ENCODE data around the gene TPMT. TPM values are rescaled to one million over a fixed set of nuclear protein-coding genes. Genes with fewer than 3 reads are reported as not detected.

The TPMT gene
- total RNA-seq, 1 experiment from 2014 or later: 11.0 TPM

DNA sequence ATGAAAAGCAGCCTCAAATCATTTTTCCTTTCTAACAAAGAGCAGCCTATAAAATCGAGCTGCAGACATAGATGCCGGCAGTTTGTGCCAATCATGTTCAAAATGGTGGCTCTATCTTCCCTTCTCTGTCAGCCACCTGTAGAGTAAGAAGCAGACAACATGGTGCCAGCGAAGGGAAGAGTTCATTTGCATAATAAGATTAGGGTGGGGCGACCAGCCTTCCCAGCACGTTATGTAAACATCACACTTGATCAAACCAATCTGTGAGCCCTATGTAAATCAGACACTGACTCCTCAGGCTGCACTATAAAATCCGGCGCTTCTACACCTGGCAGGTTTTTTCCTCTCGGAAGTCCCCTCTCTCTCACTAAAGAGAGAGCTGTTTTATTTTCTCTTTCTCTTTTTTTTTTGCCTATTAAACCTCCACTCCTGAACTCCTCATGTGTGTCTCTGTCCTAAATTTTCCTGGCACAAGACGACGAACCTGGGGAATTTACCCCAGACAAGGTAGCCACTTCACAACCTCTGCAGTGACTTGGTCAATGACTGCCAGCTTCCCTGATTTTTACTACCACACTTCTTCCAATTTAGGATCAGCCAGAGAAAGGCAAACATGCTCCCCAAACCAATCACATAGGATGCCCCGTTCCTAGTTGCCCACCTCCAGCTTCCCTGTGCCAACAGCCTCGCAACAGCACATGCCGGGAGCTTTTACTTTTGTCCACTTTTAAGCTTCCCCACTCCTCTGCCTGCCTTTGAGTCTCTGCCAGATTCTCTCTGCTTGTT, 12.9 kb downstream of the TPMT start:
- Mint-ChIP-seq H3K36me3 (ENCODE audit: insufficient read depth, unreplicated experiment) (no peaks in the 10 kb centered on the region), H3K4me3 (ENCODE audit: unreplicated experiment) (no peak overlapping the region), H3K4me1 (ENCODE audit: low read depth, unreplicated experiment) (no peaks in the 10 kb centered on the region), H3K27ac (ENCODE audit: unreplicated experiment) (no peak overlapping the region), H3K27me3 (ENCODE audit: insufficient read depth, unreplicated experiment) (no peaks in the 10 kb centered on the region), H3K9me3 (ENCODE audit: unreplicated experiment) (no peaks in the 10 kb centered on the region)
- TF ChIP-seq, protein P1, sequence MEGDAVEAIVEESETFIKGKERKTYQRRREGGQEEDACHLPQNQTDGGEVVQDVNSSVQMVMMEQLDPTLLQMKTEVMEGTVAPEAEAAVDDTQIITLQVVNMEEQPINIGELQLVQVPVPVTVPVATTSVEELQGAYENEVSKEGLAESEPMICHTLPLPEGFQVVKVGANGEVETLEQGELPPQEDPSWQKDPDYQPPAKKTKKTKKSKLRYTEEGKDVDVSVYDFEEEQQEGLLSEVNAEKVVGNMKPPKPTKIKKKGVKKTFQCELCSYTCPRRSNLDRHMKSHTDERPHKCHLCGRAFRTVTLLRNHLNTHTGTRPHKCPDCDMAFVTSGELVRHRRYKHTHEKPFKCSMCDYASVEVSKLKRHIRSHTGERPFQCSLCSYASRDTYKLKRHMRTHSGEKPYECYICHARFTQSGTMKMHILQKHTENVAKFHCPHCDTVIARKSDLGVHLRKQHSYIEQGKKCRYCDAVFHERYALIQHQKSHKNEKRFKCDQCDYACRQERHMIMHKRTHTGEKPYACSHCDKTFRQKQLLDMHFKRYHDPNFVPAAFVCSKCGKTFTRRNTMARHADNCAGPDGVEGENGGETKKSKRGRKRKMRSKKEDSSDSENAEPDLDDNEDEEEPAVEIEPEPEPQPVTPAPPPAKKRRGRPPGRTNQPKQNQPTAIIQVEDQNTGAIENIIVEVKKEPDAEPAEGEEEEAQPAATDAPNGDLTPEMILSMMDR (IDR thresholded peaks at IDR 0.05; ENCODE audit: insufficient read depth in 1 of 2, low read depth in 1 of 2, low read length in 1 of 2, severe bottlenecking in 1 of 2, unreplicated experiment in 1 of 2): no peak
- Histone ChIP-seq H3K4me1 (no peaks in the 10 kb centered on the region), H3K36me3 (ENCODE audit: control insufficient read depth, insufficient read depth, low read length) (no peaks in the 10 kb centered on the region), H3K9me3 (no peaks in the 10 kb centered on the region), H3K27me3 (replicated peaks; ENCODE audit: control insufficient read depth, insufficient read depth, low read length) (no peaks in the 10 kb centered on the region), H3K4me3 (ENCODE audit: low read depth, low read length) (no peak overlapping the region)
- ChIA-PET CTCF (interaction anchor here (0.7 kb wide), 1 partner anchor 130 kb away, joined by 3 read pairs; no protein-coding TSS in a partner anchor), POLR2A (interaction anchor here (0.6 kb wide), 1 partner anchor 13 kb away, joined by 3 read pairs; no protein-coding TSS in a partner anchor)
- no TSS peak for BruUV-seq (replicated peaks)
- no peak for DNase-seq
- intact Hi-C loops (cut with micrococcal nuclease; ENCODE audit: unreplicated experiment): no loop called here

DNA sequence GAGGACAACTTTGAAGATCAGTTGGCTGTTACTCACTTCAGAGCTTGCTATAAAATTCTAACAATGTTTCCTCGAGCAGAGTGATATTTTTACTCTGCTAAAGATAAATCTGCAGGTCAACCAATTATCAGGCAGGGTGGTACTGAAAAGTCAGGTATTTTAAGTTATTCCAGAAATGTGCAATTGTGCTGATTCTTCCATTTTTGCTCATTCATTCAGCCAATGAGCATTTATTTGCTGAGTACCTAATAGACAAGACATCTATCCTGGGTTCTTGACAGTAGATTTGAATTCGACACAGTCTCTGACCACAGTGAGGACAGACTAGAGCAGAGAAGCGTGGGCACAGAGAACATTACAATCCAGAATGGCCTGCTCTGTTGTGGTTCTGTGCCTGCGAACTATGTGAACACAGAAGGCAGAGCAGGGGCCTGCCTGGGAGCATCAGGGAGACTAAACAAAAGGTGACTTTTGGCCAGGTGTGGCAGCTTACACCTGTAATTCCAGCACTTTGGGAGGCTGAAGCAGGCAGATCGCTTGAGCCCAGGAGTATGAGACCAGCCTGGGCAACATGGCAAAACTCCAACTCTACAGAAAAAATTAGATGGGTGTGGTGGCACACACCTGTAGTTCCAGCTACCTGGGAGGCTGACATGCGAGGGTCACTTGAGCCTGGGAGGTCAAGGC, 14.8 kb downstream of the TPMT start:
- Mint-ChIP-seq H3K4me1 (ENCODE audit: low read depth, unreplicated experiment) (no peaks in the 10 kb centered on the region), H3K9me3 (ENCODE audit: unreplicated experiment) (no peaks in the 10 kb centered on the region), H3K4me3 (ENCODE audit: unreplicated experiment) (no peak overlapping the region), H3K27ac (ENCODE audit: unreplicated experiment) (no peak overlapping the region), H3K36me3 (ENCODE audit: insufficient read depth, unreplicated experiment) (no peaks in the 10 kb centered on the region), H3K27me3 (ENCODE audit: insufficient read depth, unreplicated experiment) (no peaks in the 10 kb centered on the region)
- no peaks in the 10 kb centered on the region for H3K36me3 ChIP-seq (ENCODE audit: control insufficient read depth, insufficient read depth, low read length)
- H3K4me1 ChIP-seq: no peaks in the 10 kb centered on the region
- DNase-seq: no peak
- TF ChIP-seq, protein P1 (IDR thresholded peaks at IDR 0.05; ENCODE audit: insufficient read depth in 1 of 2, low read depth in 1 of 2, low read length in 1 of 2, severe bottlenecking in 1 of 2, unreplicated experiment in 1 of 2): no peak
- ChIA-PET POLR2A (interaction anchor here (0.5 kb wide), 1 partner anchor 186 kb away, joined by 3 read pairs; no protein-coding TSS in a partner anchor), CTCF (no interaction called here)
- BruUV-seq (replicated peaks): no TSS peak
- no peak overlapping the region for H3K4me3 ChIP-seq (ENCODE audit: low read depth, low read length)
- no peaks in the 10 kb centered on the region for H3K9me3 ChIP-seq
- H3K27me3 ChIP-seq (replicated peaks; ENCODE audit: control insufficient read depth, insufficient read depth, low read length): no peaks in the 10 kb centered on the region
- intact Hi-C loops (cut with micrococcal nuclease; ENCODE audit: unreplicated experiment): no loop called here

DNA sequence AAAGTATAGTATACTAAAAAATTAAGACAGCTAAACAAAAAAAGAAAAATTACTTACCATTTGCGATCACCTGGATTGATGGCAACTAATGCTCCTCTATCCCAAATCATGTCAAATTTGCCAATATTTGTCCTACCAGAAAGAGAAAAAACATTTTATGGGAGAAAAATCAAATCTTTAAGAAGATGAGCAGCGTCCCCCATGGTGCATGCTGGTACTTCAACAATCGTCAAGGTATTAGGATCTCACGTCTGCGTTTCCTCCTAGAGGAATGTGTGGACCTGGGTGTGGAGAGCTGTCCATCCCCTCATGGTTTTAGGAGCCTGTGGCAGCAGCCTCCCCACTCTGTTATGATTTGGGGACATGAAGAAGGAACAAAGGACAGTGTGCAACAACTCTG, 16.0 kb downstream of the TPMT start:
- intact Hi-C loops (cut with micrococcal nuclease; ENCODE audit: unreplicated experiment): no loop called here
- no peaks in the 10 kb centered on the region for H3K9me3 Mint-ChIP-seq (ENCODE audit: unreplicated experiment)
- H3K36me3 Mint-ChIP-seq (ENCODE audit: insufficient read depth, unreplicated experiment): no peaks in the 10 kb centered on the region
- ChIA-PET POLR2A (interaction anchor here (0.6 kb wide), 1 partner anchor 539 kb away, joined by 3 read pairs; the partner anchor contains the start of gene FAM8A1), CTCF (no interaction called here)
- H3K27me3 Mint-ChIP-seq (ENCODE audit: insufficient read depth, unreplicated experiment): no peaks in the 10 kb centered on the region
- no peaks in the 10 kb centered on the region; the same call in 1 of the 2 replicates for H3K36me3 ChIP-seq (ENCODE audit: control insufficient read depth, insufficient read depth, low read length)
- TF ChIP-seq, protein P1 (IDR thresholded peaks at IDR 0.05; ENCODE audit: insufficient read depth in 1 of 2, low read depth in 1 of 2, low read length in 1 of 2, severe bottlenecking in 1 of 2, unreplicated experiment in 1 of 2): no peak
- no peaks in the 10 kb centered on the region for H3K9me3 ChIP-seq
- no peaks in the 10 kb centered on the region for H3K4me1 ChIP-seq
- no peak overlapping the region for H3K27ac Mint-ChIP-seq (ENCODE audit: unreplicated experiment)
- no peak for DNase-seq
- BruUV-seq (replicated peaks): no TSS peak
- no peak overlapping the region for H3K4me3 Mint-ChIP-seq (ENCODE audit: unreplicated experiment)
- H3K27me3 ChIP-seq (replicated peaks; ENCODE audit: control insufficient read depth, insufficient read depth, low read length): no peaks in the 10 kb centered on the region
- H3K4me1 Mint-ChIP-seq (ENCODE audit: low read depth, unreplicated experiment): no peaks in the 10 kb centered on the region
- no peak overlapping the region for H3K4me3 ChIP-seq (ENCODE audit: low read depth, low read length)

All from Caco-2 (cell line).